ENCODE measurements around the gene BTBD7. TPM values are rescaled to one million over a fixed set of nuclear protein-coding genes. Genes with fewer than 3 reads are reported as not detected.

Gene BTBD7
- total RNA-seq, 1 donor from 2014 or later = 20.3 TPM

GRCh38 chr14:93304771-93305170 is 28.1 kb downstream of the BTBD7 start:
- intact Hi-C loops (cut with micrococcal nuclease) = no loop called here

GRCh38 chr14:93303659-93304058 is 29.2 kb downstream of the BTBD7 start:
- intact Hi-C loops (cut with micrococcal nuclease) = no loop called here

GRCh38 chr14:93302688-93303581 is 29.9 kb downstream of the BTBD7 start:
- intact Hi-C loops (cut with micrococcal nuclease) = no loop called here

- intact Hi-C loops (cut with micrococcal nuclease) = no loop called here
These were observed 30.9 kb downstream of the BTBD7 start for GRCh38 chr14:93301821-93302447.

- intact Hi-C loops (cut with micrococcal nuclease) = no loop called here
These were observed 33.0 kb downstream of the BTBD7 start for GRCh38 chr14:93299866-93300265.

GRCh38 chr14:93299416-93299815 is 33.4 kb downstream of the BTBD7 start:
- intact Hi-C loops (cut with micrococcal nuclease) = no loop called here

GRCh38 chr14:93295541-93296220 is 37.2 kb downstream of the BTBD7 start:
- intact Hi-C loops (cut with micrococcal nuclease) = no loop called here

- intact Hi-C loops (cut with micrococcal nuclease) = no loop called here
These were observed 46.5 kb downstream of the BTBD7 start for GRCh38 chr14:93286212-93286890.

- intact Hi-C loops (cut with micrococcal nuclease) = no loop called here
These were observed 47.8 kb downstream of the BTBD7 start for GRCh38 chr14:93285044-93285443.

- intact Hi-C loops (cut with micrococcal nuclease) = no loop called here
These were observed 50.9 kb downstream of the BTBD7 start for GRCh38 chr14:93281937-93282336.

GRCh38 chr14:93280743-93281142 is 52.1 kb downstream of the BTBD7 start:
- intact Hi-C loops (cut with micrococcal nuclease) = no loop called here

GRCh38 chr14:93276031-93276716 is 56.7 kb downstream of the BTBD7 start:
- intact Hi-C loops (cut with micrococcal nuclease) = no loop called here

- intact Hi-C loops (cut with micrococcal nuclease) = no loop called here
These were observed 58.6 kb downstream of the BTBD7 start for GRCh38 chr14:93274055-93274806.

GRCh38 chr14:93271111-93271510 is 61.7 kb downstream of the BTBD7 start:
- intact Hi-C loops (cut with micrococcal nuclease) = no loop called here

GRCh38 chr14:93269341-93270068 is 63.3 kb downstream of the BTBD7 start:
- intact Hi-C loops (cut with micrococcal nuclease) = no loop called here

GRCh38 chr14:93268406-93268805 is 64.4 kb downstream of the BTBD7 start:
- intact Hi-C loops (cut with micrococcal nuclease) = no loop called here

GRCh38 chr14:93267149-93267711 is 65.6 kb downstream of the BTBD7 start:
- intact Hi-C loops (cut with micrococcal nuclease) = no loop called here

- intact Hi-C loops (cut with micrococcal nuclease) = no loop called here
These were observed 66.7 kb downstream of the BTBD7 start for GRCh38 chr14:93266127-93266526.

- intact Hi-C loops (cut with micrococcal nuclease) = no loop called here
These were observed 69.4 kb downstream of the BTBD7 start for GRCh38 chr14:93263416-93263815.
